ENCODE measurements around the gene MPP3. TPM values are rescaled to one million over a fixed set of nuclear protein-coding genes. Genes with fewer than 3 reads are reported as not detected.

MPP3 gene
- total RNA-seq, 1 experiment from 2014 or later = 19.5 TPM

GRCh38 chr17:43770957-43771356, 62.0 kb downstream of the MPP3 start:
- Histone ChIP-seq H2AFZ (ENCODE audit: low read depth, low read length, poor library complexity, severe bottlenecking) (no peak overlapping the region), H3K79me2 (ENCODE audit: insufficient read depth, low read length) (peaks cover 13% of the 10 kb centered on the region), H3K4me1 (ENCODE audit: control insufficient read depth in 1 of 2, insufficient read depth in 2 of 2, low read length in 2 of 2) (no peaks in the 10 kb centered on the region), H3K4me2 (ENCODE audit: low read length) (no peak overlapping the region), H3K27me3 (ENCODE audit: insufficient read depth, low read length) (no peaks in the 10 kb centered on the region), H3K4me3 (replicated peaks in 1 of 2; ENCODE audit: low read depth in 1 of 2, low read length in 2 of 2) (no peak overlapping the region), H3K27ac (ENCODE audit: low read depth, low read length) (no peak overlapping the region), H3K9me3 (ENCODE audit: control insufficient read depth in 1 of 2, insufficient read depth in 1 of 2, low read depth in 1 of 2, low read length in 2 of 2) (no peaks in the 10 kb centered on the region), H3K9me2 (ENCODE audit: insufficient read depth) (no peaks in the 10 kb centered on the region), H3K9ac (ENCODE audit: low read length) (no peak overlapping the region), H3K36me3 (ENCODE audit: control insufficient read depth in 1 of 2, insufficient read depth in 2 of 2, low read length in 2 of 2) (peaks cover 23 to 50% of the 10 kb centered on the region in 2 experiments), H4K20me1 (ENCODE audit: insufficient read depth) (no peaks in the 10 kb centered on the region)
- DNase-seq (ENCODE audit: low read depth, low spot score) = no peak
- BruUV-seq (replicated peaks) = no TSS peak
- intact Hi-C loops (cut with micrococcal nuclease) = no loop called here
- TF ChIP-seq ZNF274 (IDR thresholded peaks at IDR 0.05; ENCODE audit: low read depth, low read length) (no peak), EGR1 (IDR thresholded peaks at IDR 0.05; ENCODE audit: low read depth) (no peak), SP1 (IDR thresholded peaks at IDR 0.05; ENCODE audit: low read depth) (no peak), JUND (IDR thresholded peaks at IDR 0.05) (no peak), EZH2phosphoT487 (IDR thresholded peaks at IDR 0.05; ENCODE audit: borderline replicate concordance) (no peak), TCF7L2 (IDR thresholded peaks at IDR 0.05; ENCODE audit: borderline replicate concordance, extremely low read depth, insufficient read depth, insufficient read length) (no peak)
- TF ChIP-seq, protein P1, sequence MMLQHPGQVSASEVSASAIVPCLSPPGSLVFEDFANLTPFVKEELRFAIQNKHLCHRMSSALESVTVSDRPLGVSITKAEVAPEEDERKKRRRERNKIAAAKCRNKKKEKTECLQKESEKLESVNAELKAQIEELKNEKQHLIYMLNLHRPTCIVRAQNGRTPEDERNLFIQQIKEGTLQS (IDR thresholded peaks at IDR 0.05) = no peak
- POLR2A ChIA-PET = no interaction called here
- CTCF ChIA-PET = interaction anchor here (1.0 kb wide), 1 partner anchor 77 kb away, joined by 3 read pairs; no protein-coding TSS in a partner anchor
- RAD21 ChIA-PET (ENCODE audit: low non-redundant PET in 1 of 2, low total read pairs in 2 of 2, uncharacterized antibody in 2 of 2, unreplicated experiment in 2 of 2) = no interaction called here
- no peak for ATAC-seq

GRCh38 chr17:43769859-43770258, 63.1 kb downstream of the MPP3 start:
- no peak overlapping the region for H3K4me3 ChIP-seq (replicated peaks in 1 of 2; ENCODE audit: low read depth in 1 of 2, low read length in 2 of 2)
- H4K20me1 ChIP-seq (ENCODE audit: insufficient read depth) = no peaks in the 10 kb centered on the region
- CTCF ChIA-PET = no interaction called here
- H3K9ac ChIP-seq (ENCODE audit: low read length) = no peak overlapping the region
- DNase-seq (ENCODE audit: low read depth, low spot score) (no peak), ATAC-seq (no peak)
- H3K36me3 ChIP-seq (ENCODE audit: control insufficient read depth in 1 of 2, insufficient read depth in 2 of 2, low read length in 2 of 2) = peaks cover 23 to 42% of the 10 kb centered on the region in 2 experiments
- no peak overlapping the region for H3K4me2 ChIP-seq (ENCODE audit: low read length)
- intact Hi-C loops (cut with micrococcal nuclease) = no loop called here
- TF ChIP-seq ELF1 (IDR thresholded peaks at IDR 0.05; ENCODE audit: borderline replicate concordance, low read depth) = no peak
- no peak for TF ChIP-seq SP1 (IDR thresholded peaks at IDR 0.05; ENCODE audit: low read depth)
- no peak for TF ChIP-seq CEBPB (IDR thresholded peaks at IDR 0.05; ENCODE audit: low read depth)
- TF ChIP-seq POLR2A (IDR thresholded peaks at IDR 0.05; ENCODE audit: borderline replicate concordance, extremely low read depth, insufficient read depth, insufficient read length) = no peak
- no peaks in the 10 kb centered on the region for H3K4me1 ChIP-seq (ENCODE audit: control insufficient read depth in 1 of 2, insufficient read depth in 2 of 2, low read length in 2 of 2)
- H3K9me3 ChIP-seq (ENCODE audit: control insufficient read depth in 1 of 2, insufficient read depth in 1 of 2, low read depth in 1 of 2, low read length in 2 of 2) = no peaks in the 10 kb centered on the region
- RAD21 ChIA-PET (ENCODE audit: low non-redundant PET in 1 of 2, low total read pairs in 2 of 2, uncharacterized antibody in 2 of 2, unreplicated experiment in 2 of 2) = no interaction called here
- H3K79me2 ChIP-seq (ENCODE audit: insufficient read depth, low read length) = peaks cover 2% of the 10 kb centered on the region; the same call in 1 of the 2 replicates
- no peak overlapping the region for H2AFZ ChIP-seq (ENCODE audit: low read depth, low read length, poor library complexity, severe bottlenecking)
- POLR2A ChIA-PET = no interaction called here
- no peaks in the 10 kb centered on the region for H3K27me3 ChIP-seq (ENCODE audit: insufficient read depth, low read length)
- no TSS peak for BruUV-seq (replicated peaks)
- H3K9me2 ChIP-seq (ENCODE audit: insufficient read depth) = no peaks in the 10 kb centered on the region
- no peak overlapping the region for H3K27ac ChIP-seq (ENCODE audit: low read depth, low read length)
